ENCODE data around the gene ARHGAP10.

Gene ARHGAP10

DNA sequence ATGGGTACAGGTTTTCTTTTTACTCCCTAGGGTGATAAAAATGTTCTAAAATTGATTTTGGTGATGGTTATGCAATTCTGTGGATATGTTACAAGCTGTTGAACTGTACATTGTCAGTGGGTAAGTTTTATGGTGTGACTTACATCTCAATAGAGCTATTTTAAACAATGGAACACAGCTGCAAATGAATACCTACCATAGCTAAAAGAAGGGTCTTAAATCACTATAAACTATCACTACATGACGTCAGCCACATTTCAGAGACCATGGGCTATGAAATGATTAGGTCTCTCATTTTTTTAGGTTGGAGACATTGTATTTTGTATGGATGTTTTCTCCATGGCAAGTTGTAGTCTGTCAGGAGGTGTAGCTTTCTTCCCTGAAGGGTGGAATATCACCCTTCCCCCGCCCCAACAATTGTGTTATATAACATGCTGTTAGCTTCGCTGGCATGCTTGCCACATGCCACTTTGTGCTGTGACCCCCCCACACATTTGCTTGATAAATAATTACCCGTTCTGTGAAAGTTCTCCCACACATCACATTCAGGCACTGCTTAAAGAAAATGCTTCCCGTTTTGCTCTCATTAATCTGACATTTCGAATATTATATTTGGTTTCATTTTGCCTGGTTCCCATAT is 159.7 kb downstream of the ARHGAP10 start:
- DNase-seq (no peak), ATAC-seq (ENCODE audit: insufficient read depth, low read depth) (no peak)
- Histone ChIP-seq H3K9ac (ENCODE audit: low read depth, low read length) (no peak overlapping the region), H3K9me3 (ENCODE audit: insufficient read depth, low read length, severe bottlenecking) (no peaks in the 10 kb centered on the region), H3K27ac (ENCODE audit: low read length) (no peak overlapping the region), H2AFZ (ENCODE audit: low read depth, low read length) (no peak overlapping the region), H3K36me3 (ENCODE audit: insufficient read depth, low read length) (no peaks in the 10 kb centered on the region), H4K20me1 (ENCODE audit: insufficient read depth, low read length) (no peaks in the 10 kb centered on the region), H3K27me3 (ENCODE audit: insufficient read depth, low read length, poor library complexity) (no peaks in the 10 kb centered on the region), H3K79me2 (ENCODE audit: insufficient read depth, low read length) (no peaks in the 10 kb centered on the region), H3K4me1 (ENCODE audit: insufficient read depth, low read length) (no peaks in the 10 kb centered on the region), H3K4me3 (ENCODE audit: low read depth in 1 of 2, low read length in 2 of 2) (no peak overlapping the region), H3K4me2 (ENCODE audit: insufficient read depth, low read length) (no peak overlapping the region)
- TF ChIP-seq, protein P1, sequence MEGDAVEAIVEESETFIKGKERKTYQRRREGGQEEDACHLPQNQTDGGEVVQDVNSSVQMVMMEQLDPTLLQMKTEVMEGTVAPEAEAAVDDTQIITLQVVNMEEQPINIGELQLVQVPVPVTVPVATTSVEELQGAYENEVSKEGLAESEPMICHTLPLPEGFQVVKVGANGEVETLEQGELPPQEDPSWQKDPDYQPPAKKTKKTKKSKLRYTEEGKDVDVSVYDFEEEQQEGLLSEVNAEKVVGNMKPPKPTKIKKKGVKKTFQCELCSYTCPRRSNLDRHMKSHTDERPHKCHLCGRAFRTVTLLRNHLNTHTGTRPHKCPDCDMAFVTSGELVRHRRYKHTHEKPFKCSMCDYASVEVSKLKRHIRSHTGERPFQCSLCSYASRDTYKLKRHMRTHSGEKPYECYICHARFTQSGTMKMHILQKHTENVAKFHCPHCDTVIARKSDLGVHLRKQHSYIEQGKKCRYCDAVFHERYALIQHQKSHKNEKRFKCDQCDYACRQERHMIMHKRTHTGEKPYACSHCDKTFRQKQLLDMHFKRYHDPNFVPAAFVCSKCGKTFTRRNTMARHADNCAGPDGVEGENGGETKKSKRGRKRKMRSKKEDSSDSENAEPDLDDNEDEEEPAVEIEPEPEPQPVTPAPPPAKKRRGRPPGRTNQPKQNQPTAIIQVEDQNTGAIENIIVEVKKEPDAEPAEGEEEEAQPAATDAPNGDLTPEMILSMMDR (IDR thresholded peaks at IDR 0.05; ENCODE audit: borderline replicate concordance, extremely low read depth, low read length, poor library complexity, severe bottlenecking): no peak
- TF ChIP-seq EZH2 (IDR thresholded peaks at IDR 0.05; ENCODE audit: borderline replicate concordance, low read depth, low read length, severe bottlenecking): no peak

DNA sequence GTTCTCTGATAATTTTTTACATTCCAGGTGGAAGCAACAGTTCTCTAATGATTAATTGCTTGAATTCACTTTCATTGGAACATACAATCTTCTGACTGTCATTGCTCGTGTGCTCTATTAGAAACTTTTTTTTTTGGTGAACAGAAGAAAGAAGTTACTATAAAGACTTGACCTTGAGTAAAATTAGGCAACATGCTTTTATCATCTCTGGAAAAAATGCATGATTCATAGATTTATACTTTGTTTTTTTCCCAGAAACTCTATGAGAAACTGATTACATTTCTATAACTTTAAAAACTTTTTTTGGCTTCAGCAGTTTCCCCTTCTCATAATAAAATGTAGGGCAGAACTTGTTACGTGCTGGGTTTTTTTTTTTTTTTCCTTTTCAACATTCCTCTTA is 167.6 kb downstream of the ARHGAP10 start:
- H3K9ac ChIP-seq (ENCODE audit: low read depth, low read length): no peak overlapping the region
- no peak overlapping the region for H3K27ac ChIP-seq (ENCODE audit: low read length)
- no peaks in the 10 kb centered on the region for H3K27me3 ChIP-seq (ENCODE audit: insufficient read depth, low read length, poor library complexity)
- no peaks in the 10 kb centered on the region for H3K9me3 ChIP-seq (ENCODE audit: insufficient read depth, low read length, severe bottlenecking)
- H2AFZ ChIP-seq (ENCODE audit: low read depth, low read length): no peak overlapping the region
- no peak overlapping the region for H3K4me3 ChIP-seq (ENCODE audit: low read depth in 1 of 2, low read length in 2 of 2)
- no peaks in the 10 kb centered on the region for H3K4me1 ChIP-seq (ENCODE audit: insufficient read depth, low read length)
- TF ChIP-seq, protein P1 (IDR thresholded peaks at IDR 0.05; ENCODE audit: borderline replicate concordance, extremely low read depth, low read length, poor library complexity, severe bottlenecking): no peak
- no peak for TF ChIP-seq EZH2 (IDR thresholded peaks at IDR 0.05; ENCODE audit: borderline replicate concordance, low read depth, low read length, severe bottlenecking)
- no peaks in the 10 kb centered on the region for H3K79me2 ChIP-seq (ENCODE audit: insufficient read depth, low read length)
- ATAC-seq (ENCODE audit: insufficient read depth, low read depth) (no peak), DNase-seq (no peak)
- H4K20me1 ChIP-seq (ENCODE audit: insufficient read depth, low read length): no peaks in the 10 kb centered on the region
- H3K36me3 ChIP-seq (ENCODE audit: insufficient read depth, low read length): no peaks in the 10 kb centered on the region
- H3K4me2 ChIP-seq (ENCODE audit: insufficient read depth, low read length): no peak overlapping the region

DNA sequence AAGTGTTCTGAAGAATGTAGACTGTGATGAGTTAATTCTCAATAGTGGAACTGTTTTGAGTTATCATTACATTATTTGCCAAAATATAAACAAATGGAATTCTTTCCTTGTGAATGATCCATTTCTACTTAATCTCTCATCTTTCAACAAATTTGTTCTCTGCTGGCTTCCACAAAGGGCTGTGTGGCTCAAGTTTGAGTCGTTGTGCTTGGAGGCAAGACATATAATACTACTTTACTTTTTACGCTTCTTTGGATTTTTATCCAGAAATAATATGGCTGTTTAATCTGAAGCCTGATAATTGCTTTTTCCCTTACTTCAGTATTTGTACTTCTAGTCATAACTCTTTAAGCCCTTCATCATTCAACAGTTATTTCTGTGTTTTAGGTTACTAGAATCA is 169.5 kb downstream of the ARHGAP10 start:
- Histone ChIP-seq H3K79me2 (ENCODE audit: insufficient read depth, low read length) (no peaks in the 10 kb centered on the region), H3K9ac (ENCODE audit: low read depth, low read length) (no peak overlapping the region), H3K27ac (ENCODE audit: low read length) (no peak overlapping the region), H3K4me2 (ENCODE audit: insufficient read depth, low read length) (no peak overlapping the region), H3K4me1 (ENCODE audit: insufficient read depth, low read length) (no peaks in the 10 kb centered on the region), H3K27me3 (ENCODE audit: insufficient read depth, low read length, poor library complexity) (no peaks in the 10 kb centered on the region), H3K4me3 (ENCODE audit: low read depth in 1 of 2, low read length in 2 of 2) (no peak overlapping the region), H3K9me3 (ENCODE audit: insufficient read depth, low read length, severe bottlenecking) (no peaks in the 10 kb centered on the region), H2AFZ (ENCODE audit: low read depth, low read length) (no peak overlapping the region), H4K20me1 (ENCODE audit: insufficient read depth, low read length) (no peaks in the 10 kb centered on the region), H3K36me3 (ENCODE audit: insufficient read depth, low read length) (no peaks in the 10 kb centered on the region)
- no peak for ATAC-seq (ENCODE audit: insufficient read depth, low read depth)
- no peak for DNase-seq
- TF ChIP-seq EZH2 (IDR thresholded peaks at IDR 0.05; ENCODE audit: borderline replicate concordance, low read depth, low read length, severe bottlenecking): no peak
- TF ChIP-seq, protein P1 (IDR thresholded peaks at IDR 0.05; ENCODE audit: borderline replicate concordance, extremely low read depth, low read length, poor library complexity, severe bottlenecking): no peak

All from DND-41 (cell line).